Astrocyte (in vitro differentiated cells and primary cell): ENCODE results near the gene TXNDC17. TPM values are rescaled to one million over a fixed set of nuclear protein-coding genes. Genes with fewer than 3 reads are reported as not detected.
"Not testable (repeated sequence)": the region's sequence is repeated elsewhere in the genome, so short reads cannot be mapped to it uniquely, and the experiment has no call there.

Experiments used
- DNase-seq: peaks from one replicate; pipeline ENCODE4 v3.0.0-alpha.2; 2010; ENCODE audit warnings: low read depth
- FAIRE-seq: peaks from 2 replicates; lab custom pipeline; 2011; peaks lifted over from hg19 to GRCh38; lab: Jason Lieb, UNC
- H2AFZ ChIP-seq: 2 replicates; pipeline ENCODE4 v1.6.0; 2012; ENCODE audit warnings: low read depth, low read length, inconsistent platforms
- H3K27ac ChIP-seq: 2 replicates; pipeline ENCODE4 v1.5.1; 2011; ENCODE audit warnings: low read depth, low read length, inconsistent platforms
- H3K27me3 ChIP-seq: 2 replicates; pipeline ENCODE4 v1.6.0; 2011; ENCODE audit warnings: low read length, inconsistent platforms; ENCODE audit not compliant: insufficient read depth
- H3K36me3 ChIP-seq: 2 replicates; pipeline ENCODE4 v1.5.1; 2011; ENCODE audit warnings: low read length, inconsistent platforms; ENCODE audit not compliant: insufficient read depth
- H3K4me1 ChIP-seq: 2 replicates; pipeline ENCODE4 v1.5.1; 2011; ENCODE audit warnings: low read length, inconsistent platforms; ENCODE audit not compliant: insufficient read depth
- H3K4me2 ChIP-seq: 2 replicates; pipeline ENCODE4 v1.6.0; 2012; ENCODE audit warnings: low read length, inconsistent platforms
- H3K4me3 ChIP-seq: 2 replicates; pipeline ENCODE4 v1.5.1; 2011; ENCODE audit warnings: low read depth, mild to moderate bottlenecking, low read length, inconsistent platforms; ENCODE audit not compliant: insufficient read depth
- H3K79me2 ChIP-seq: 2 replicates; pipeline ENCODE4 v1.6.0; 2012; ENCODE audit warnings: mild to moderate bottlenecking, low read length, inconsistent platforms; ENCODE audit not compliant: insufficient read depth
- H3K9ac ChIP-seq: 2 replicates; pipeline ENCODE4 v1.6.0; 2012; ENCODE audit warnings: mild to moderate bottlenecking, low read length, inconsistent platforms
- H3K9me3 ChIP-seq: 2 replicates; pipeline ENCODE4 v1.5.1; 2012; ENCODE audit warnings: low read depth, mild to moderate bottlenecking, low read length, inconsistent platforms; ENCODE audit not compliant: insufficient read depth
- H4K20me1 ChIP-seq: 2 replicates; pipeline ENCODE4 v1.6.0; 2012; ENCODE audit warnings: low read length, inconsistent platforms; ENCODE audit not compliant: insufficient read depth
- H3K27ac Mint-ChIP-seq: one replicate; pipeline ENCODE4 v1.8.0; 2021; ENCODE audit warnings: mild to moderate bottlenecking, mixed read lengths; ENCODE audit not compliant: unreplicated experiment
- H3K27me3 Mint-ChIP-seq: one replicate; pipeline ENCODE4 v1.8.0; 2021; ENCODE audit warnings: low read depth, mixed read lengths; ENCODE audit not compliant: unreplicated experiment
- H3K36me3 Mint-ChIP-seq: one replicate; pipeline ENCODE4 v1.8.0; 2021; ENCODE audit warnings: low read depth, mixed read lengths; ENCODE audit not compliant: unreplicated experiment
- H3K4me1 Mint-ChIP-seq: one replicate; pipeline ENCODE4 v1.8.0; 2021; ENCODE audit warnings: low read depth, mixed read lengths; ENCODE audit not compliant: unreplicated experiment
- H3K4me3 Mint-ChIP-seq: one replicate; pipeline ENCODE4 v1.8.0; 2021; ENCODE audit warnings: mild to moderate bottlenecking, moderate library complexity, mixed read lengths; ENCODE audit not compliant: unreplicated experiment
- H3K9me3 Mint-ChIP-seq: one replicate; pipeline ENCODE4 v1.8.0; 2021; ENCODE audit warnings: mild to moderate bottlenecking, mixed read lengths; ENCODE audit not compliant: unreplicated experiment
- CTCF ChIP-seq: IDR thresholded peaks from 2 replicates; pipeline ENCODE4 v1.5.1; 2011; ENCODE audit warnings: low read depth, mild to moderate bottlenecking, inconsistent platforms, low read length, moderate library complexity; ENCODE audit not compliant: insufficient read depth
- EZH2 ChIP-seq: IDR thresholded peaks from 2 replicates; pipeline ENCODE4 v1.6.1; 2012; ENCODE audit warnings: mild to moderate bottlenecking, low read length, inconsistent platforms; ENCODE audit not compliant: insufficient read depth
- total RNA-seq: library from RNA; stranded (reverse); gene quantifications from 2 replicates; pipeline ENCODE4 v1.2.1, GENCODE V29; 2021

The TXNDC17 gene
- total RNA-seq, 1 donor from 2014 or later: 158 TPM

GRCh38 chr17:6688944-6689343, 48.1 kb downstream of the TXNDC17 start:
- Mint-ChIP-seq H3K4me3 (no peak overlapping the region), H3K27me3 (peaks cover 62% of the 10 kb centered on the region), H3K27ac (no peak overlapping the region), H3K36me3 (peaks cover 5% of the 10 kb centered on the region), H3K4me1 (no peaks in the 10 kb centered on the region), H3K9me3 (peaks cover 8% of the 10 kb centered on the region)
- H3K4me1 ChIP-seq: no peaks in the 10 kb centered on the region
- no peak for TF ChIP-seq EZH2
- no peak for TF ChIP-seq CTCF
- H3K4me3 ChIP-seq: no peak overlapping the region
- H3K4me2 ChIP-seq: no peak overlapping the region
- H3K9me3 ChIP-seq: no peaks in the 10 kb centered on the region
- H3K9ac ChIP-seq: no peak overlapping the region
- no peaks in the 10 kb centered on the region for H3K36me3 ChIP-seq
- FAIRE-seq (no peak), DNase-seq (no peak)
- no peaks in the 10 kb centered on the region for H4K20me1 ChIP-seq
- no peaks in the 10 kb centered on the region for H3K79me2 ChIP-seq
- H2AFZ ChIP-seq: no peak overlapping the region
- no peak overlapping the region for H3K27ac ChIP-seq
- H3K27me3 ChIP-seq: peaks cover 2% of the 10 kb centered on the region

DNA sequence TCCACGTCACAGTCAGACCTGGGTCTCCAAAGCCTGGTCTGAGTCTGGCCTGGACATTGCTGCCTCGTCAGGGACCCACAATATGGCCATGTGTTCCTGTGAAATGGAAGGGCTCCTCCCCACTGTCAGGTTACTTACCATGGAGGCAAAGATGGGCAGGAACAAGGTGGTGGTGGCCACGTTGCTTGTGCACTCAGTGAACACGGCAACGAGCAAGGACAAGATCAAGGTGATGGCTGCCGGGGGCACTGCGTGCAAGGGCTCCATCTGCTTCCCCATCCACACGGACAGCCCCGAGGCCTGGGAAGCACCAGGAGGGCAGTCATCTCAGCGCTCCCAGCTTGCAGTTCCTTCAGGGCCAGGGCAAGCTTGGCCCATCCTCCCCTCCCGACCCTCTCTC, 49.8 kb downstream of the TXNDC17 start:
- no peaks in the 10 kb centered on the region for H3K79me2 ChIP-seq
- Mint-ChIP-seq H3K4me3 (no peak overlapping the region), H3K36me3 (peaks cover 5% of the 10 kb centered on the region), H3K27ac (no peak overlapping the region), H3K9me3 (peaks cover 8% of the 10 kb centered on the region), H3K4me1 (peaks cover 4% of the 10 kb centered on the region), H3K27me3 (peaks cover 63% of the 10 kb centered on the region)
- H3K27me3 ChIP-seq: peaks cover 5% of the 10 kb centered on the region
- no peaks in the 10 kb centered on the region for H3K4me1 ChIP-seq
- no peak overlapping the region for H3K4me3 ChIP-seq
- no peak for DNase-seq
- no peak overlapping the region for H2AFZ ChIP-seq
- no peak for TF ChIP-seq EZH2
- TF ChIP-seq CTCF: no peak
- no peak for FAIRE-seq
- H3K36me3 ChIP-seq: no peaks in the 10 kb centered on the region
- no peak overlapping the region for H3K4me2 ChIP-seq
- no peak overlapping the region for H3K27ac ChIP-seq
- no peaks in the 10 kb centered on the region for H3K9me3 ChIP-seq
- no peak overlapping the region for H3K9ac ChIP-seq
- H4K20me1 ChIP-seq: no peaks in the 10 kb centered on the region

GRCh38 chr17:6691546-6691945, 50.7 kb downstream of the TXNDC17 start:
- FAIRE-seq (no peak), DNase-seq (no peak)
- Histone ChIP-seq H4K20me1 (no peaks in the 10 kb centered on the region), H3K4me1 (no peaks in the 10 kb centered on the region), H3K9ac (no peak overlapping the region), H3K79me2 (no peaks in the 10 kb centered on the region), H3K4me2 (no peak overlapping the region), H3K36me3 (no peaks in the 10 kb centered on the region), H3K9me3 (no peaks in the 10 kb centered on the region), H3K27me3 (peaks cover 5% of the 10 kb centered on the region), H3K27ac (no peak overlapping the region), H2AFZ (no peak overlapping the region), H3K4me3 (no peak overlapping the region)
- Mint-ChIP-seq H3K36me3 (peaks cover 8% of the 10 kb centered on the region), H3K4me1 (peaks cover 4% of the 10 kb centered on the region), H3K9me3 (peaks cover 8% of the 10 kb centered on the region), H3K27ac (peak overlapping the region; percentile 34), H3K4me3 (no peak overlapping the region), H3K27me3 (peaks cover 61% of the 10 kb centered on the region)
- TF ChIP-seq EZH2 (no peak), CTCF (no peak)

DNA sequence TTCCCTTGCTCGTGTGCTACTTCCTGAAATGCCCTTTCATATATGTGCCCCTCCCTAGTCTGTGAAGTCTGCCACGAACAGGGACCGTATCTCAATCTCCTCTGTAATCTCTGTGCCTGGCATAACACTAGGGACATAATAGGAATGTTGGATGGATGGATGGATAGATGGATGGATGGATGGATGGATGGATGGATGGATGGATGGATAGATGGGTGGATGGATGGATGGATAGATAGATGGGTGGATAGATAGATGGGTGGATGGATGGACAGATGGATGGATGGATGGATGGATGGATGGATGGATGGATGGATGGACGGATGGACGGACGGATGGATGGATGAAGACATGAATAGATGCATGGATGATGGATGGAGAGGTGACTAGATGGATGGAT, 51.1 kb downstream of the TXNDC17 start:
- H3K27ac Mint-ChIP-seq, H3K9me3 ChIP-seq, H3K4me3 Mint-ChIP-seq, H3K36me3 ChIP-seq, H4K20me1 ChIP-seq, DNase-seq, H3K9ac ChIP-seq, H3K27ac ChIP-seq, H3K4me1 Mint-ChIP-seq, H3K4me1 ChIP-seq, FAIRE-seq, H2AFZ ChIP-seq, H3K79me2 ChIP-seq, H3K9me3 Mint-ChIP-seq, H3K27me3 ChIP-seq, H3K4me3 ChIP-seq, H3K4me2 ChIP-seq: not testable (repeated sequence)
- H3K27me3 Mint-ChIP-seq: peaks cover 61% of the 10 kb centered on the region
- H3K36me3 Mint-ChIP-seq: peaks cover 10% of the 10 kb centered on the region
